ENCODE results near the gene BCAT1. TPM values are rescaled to one million over a fixed set of nuclear protein-coding genes. Genes with fewer than 3 reads are reported as not detected.
"Not testable (repeated sequence)": the region's sequence is repeated elsewhere in the genome, so short reads cannot be mapped to it uniquely, and the experiment has no call there.

The BCAT1 gene
- total RNA-seq, 1 donor from 2014 or later = 23.8 TPM

DNA sequence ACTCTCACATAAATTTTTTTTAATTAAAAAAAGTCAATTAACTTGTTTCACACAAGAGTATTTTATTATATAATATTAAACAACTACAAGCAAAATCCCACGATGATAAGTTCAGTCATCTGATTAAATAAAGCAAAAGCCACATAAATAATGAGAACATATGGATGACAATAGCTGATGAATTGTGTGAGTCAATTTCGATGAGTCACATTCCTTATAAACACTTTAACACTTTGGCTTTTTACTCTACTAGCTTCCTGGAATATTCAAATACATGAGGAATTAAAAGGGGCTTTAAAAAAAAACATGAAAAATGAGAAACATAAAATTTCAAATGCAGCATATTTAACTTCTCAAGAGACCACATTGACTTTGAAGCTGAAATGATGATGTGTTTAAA, 95.3 kb downstream of the BCAT1 start:
- DNase-seq = no peak

DNA sequence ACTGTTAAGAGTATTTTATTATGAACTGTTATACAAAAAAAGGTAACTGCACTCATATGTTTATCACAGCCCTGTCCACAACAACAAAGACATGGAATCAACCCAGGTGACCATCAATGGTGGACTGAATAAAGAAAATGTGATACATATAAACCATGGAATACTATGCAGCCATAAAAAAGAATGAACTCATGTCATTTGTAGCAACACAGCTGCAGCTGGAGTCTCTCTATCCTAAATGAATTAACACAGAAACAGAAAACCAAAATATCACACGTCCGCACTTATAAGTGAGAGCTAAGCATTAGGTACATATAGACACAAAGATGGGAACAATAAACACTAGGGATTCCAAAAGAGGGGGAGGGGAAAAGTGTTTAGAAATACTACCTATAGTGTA, 95.8 kb downstream of the BCAT1 start:
- DNase-seq = no peak

DNA sequence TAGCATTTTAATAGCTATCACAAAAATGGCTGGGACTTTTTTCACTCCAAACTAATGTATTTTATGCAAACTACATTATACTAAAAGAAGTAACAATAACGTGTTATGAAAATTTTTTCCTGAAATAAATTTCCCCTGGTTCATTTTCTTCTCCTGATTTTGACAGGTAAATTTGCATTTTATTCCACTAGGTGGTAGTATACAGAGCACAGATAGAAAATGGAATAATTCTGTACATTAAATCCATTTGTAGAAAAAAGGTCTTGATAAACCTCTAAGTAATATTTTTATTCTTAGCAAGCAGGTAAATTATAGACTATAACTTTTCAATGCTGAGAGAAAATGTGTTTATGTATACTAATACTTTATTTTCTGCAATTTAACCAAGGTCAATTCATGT, 96.5 kb downstream of the BCAT1 start:
- no peak for DNase-seq

DNA sequence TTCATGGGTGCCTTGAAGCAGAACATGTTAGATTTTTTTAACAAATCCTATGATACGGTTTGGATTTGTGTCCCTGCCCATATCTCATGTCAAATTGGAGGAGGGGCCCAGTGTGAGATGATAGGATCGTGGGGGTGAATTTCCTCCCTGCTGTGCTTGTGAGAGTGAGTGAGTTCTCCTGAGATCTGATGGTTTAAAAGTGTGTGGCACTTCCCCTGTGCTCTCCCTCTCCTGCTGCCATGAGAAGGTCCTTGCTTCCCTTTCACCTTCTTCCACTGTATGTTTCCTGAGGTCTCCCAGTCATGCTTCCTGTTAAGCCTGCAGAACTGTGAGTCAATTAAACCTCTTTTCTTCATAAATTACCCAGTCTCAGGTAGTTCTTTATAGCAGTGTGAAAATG, 97.0 kb downstream of the BCAT1 start:
- DNase-seq = not testable (repeated sequence)

DNA sequence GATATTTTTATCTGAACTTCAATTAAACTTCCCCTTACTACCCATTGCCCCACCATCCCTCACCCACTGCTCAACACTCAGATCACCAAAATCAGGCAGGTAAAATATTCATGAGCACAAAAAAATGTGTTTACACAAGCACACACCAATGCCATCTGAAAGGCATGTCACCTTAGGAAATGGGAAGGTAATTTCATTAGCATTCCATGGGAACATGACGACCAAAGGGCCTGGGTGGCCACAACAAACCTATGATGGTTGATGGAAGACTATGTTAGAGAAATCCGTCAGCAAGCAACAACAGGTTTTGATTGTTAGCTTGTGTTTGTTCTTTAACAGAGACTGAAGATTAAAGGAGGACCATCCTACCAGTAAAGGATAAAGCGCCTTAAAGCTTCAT, 97.6 kb downstream of the BCAT1 start:
- no peak for DNase-seq

DNA sequence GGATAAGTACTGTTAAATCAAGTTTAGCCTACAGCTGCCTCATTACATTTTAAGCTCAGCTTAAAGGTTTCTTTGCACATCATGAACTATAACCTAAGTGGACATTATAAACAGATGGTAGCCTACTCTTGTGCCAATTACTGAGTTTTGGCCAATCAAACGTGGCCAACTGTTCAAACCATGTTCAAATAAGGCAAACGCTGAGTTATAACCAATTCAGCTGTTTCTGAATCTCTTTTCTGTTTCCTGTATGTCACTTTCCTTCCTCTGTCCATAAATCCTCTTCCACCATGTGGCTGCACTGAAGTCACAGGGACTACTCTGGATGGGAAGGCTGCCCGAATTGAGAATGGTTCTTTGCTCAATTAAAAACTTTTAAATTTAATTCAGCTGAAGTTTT, 98.4 kb downstream of the BCAT1 start:
- DNase-seq = no peak

DNA sequence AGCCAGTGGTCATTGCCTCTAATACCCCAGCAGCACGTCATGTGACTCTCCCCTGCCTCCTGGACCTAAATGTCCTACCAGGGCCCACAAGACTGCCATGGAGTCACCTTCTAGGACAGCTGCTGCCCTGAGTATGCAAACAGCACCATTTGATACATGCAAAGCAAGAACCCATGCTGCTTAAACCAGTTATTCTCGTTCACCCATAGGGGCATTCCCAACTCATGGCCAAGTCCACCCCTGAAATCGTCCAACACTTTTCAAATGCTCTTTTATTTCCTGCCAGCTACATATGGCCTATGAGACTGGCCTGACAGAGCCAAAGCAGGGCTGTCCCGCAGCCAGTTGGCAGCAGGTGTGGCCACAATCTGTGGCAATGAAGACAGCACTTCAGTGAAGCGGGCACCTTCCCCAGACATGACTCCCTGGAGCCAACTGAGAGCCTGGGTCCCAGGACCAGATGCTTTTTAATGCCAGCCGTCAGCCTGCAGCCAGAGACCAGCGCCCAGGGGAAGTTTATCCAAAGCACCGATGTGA, 99.9 kb downstream of the BCAT1 start:
- DNase-seq = no peak

DNA sequence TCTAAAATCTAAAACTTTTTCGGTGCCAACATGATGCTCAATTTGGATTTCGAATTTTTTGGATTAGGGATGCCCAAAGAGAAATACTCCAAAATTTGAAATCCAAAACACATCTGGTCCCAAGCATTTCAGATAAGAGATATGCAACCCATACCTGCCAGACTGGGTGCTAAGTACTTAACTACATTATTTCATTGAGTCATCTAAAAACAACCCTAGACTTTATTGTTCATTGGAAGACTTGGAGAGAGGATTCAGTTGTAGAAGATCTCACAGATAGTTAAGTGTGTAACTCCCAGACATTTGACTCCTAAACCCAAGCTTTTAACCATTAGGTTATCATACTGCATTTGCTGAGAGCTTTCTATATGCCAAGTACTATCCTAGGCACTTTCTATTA, 102.2 kb downstream of the BCAT1 start:
- DNase-seq = no peak

DNA sequence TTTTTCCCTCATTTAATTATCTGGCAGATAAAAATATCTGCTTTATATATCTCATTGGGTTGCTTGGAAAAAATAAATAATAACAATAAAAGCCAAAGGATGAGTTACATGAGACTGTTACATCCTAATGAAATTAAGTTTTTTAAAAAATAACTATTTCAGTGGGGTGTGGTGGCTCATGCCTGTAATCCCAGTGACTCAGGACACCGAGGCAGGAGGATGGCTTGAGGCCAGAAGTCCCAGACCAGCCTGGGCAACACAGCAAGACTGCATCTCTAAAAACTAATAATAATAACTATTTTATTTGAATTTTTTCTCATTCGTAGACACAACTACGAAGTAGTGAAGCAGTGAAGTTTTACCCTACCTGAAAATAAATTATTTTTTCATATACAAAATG, 103.3 kb downstream of the BCAT1 start:
- no peak for DNase-seq

DNA sequence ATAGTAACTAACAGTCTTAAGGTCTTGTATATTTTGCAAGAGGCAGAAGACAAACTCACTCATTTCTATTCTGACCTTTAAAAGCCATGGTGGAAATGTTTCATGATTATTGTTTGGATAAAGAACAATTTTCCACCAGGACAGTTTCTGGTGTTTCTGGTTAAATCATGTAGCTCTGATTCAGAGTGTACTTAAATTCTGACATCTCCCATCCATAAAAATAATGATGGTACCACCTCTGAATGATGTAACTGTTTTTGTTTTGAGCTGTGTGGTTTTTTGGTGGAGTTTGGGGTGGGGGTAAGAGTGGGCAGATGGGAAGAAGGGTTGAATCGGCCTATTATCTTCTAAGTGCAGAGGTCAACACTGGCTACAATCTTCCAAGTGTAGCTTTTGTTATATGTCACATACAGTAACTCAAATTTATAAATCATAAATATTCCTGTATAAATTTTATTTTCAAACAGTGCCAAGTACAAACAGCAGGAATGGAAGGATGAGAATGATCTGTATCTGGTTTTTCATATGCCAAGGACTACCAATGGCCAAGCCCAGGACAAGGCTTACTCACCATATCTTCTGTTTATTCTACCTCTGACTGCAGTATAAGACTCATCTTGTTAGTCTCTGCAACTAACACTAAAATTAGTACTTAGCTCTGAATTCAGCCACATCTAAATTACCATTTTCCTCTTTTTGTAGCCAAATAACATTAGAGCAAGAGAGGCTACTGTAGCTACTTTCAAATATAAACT, 108.7 kb downstream of the BCAT1 start:
- DNase-seq = no peak

DNA sequence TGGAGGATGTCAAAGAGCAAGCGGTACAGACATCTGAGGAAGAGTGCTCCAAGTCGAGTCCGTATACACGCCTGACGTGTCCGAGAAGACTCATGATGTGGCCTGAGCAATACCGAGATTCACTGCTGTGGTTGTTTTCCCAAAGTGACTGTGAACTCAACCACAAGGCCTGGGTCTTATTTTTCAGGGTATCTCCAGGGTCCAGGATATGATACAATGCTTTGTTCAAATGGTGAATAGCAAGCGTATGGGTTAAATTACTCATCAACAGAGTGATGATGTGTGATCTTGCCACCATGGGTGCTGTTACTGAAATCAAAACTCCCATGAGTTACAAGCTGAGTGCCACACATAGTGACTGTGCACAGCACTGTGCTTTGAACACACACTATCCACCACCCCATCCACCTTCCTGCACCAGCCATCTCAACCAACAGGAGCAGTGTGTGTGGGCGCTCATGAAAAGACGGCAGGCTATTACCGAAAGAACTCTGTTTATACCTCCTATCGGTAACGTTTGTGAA, 109.6 kb downstream of the BCAT1 start:
- peak; percentile 17 for DNase-seq

DNA sequence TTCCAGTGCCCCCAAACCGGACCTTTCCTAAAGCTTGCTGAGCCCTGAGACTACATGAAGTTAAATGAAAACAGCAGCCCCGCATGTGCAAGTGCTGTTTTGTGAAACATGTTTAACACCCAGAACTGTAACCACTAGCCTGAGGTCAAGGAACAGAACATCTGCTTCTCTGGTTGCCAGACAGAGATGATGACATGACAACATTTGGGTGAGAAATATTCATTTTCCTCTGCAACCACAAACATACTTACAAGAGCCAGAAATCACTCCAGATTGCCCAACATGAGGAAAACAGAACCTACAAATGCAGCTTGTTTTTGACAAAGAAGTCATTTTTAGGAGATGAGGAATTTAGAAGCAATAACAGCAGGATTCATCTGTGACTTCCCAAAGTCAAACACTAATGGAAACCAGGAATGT, 110.4 kb downstream of the BCAT1 start:
- DNase-seq = peak; percentile 98

DNA sequence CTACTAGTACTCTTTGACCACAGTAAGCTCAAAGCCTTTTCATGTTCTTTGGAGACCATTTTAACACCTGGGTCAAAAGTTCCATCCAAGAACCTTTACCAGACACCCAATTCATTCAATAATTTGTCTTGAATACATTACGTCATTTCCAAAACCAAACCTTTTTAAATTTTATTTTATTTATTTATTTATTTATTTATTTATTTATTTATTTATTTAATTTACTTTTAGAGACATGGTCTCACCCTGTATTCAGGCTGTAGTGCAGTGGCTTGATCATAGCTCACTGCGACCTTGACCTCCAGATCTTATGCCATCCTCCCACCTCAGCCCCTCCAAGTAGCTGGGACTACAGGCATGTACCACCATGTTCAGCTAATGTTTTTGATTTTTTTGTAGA, 113.5 kb downstream of the BCAT1 start:
- DNase-seq = no peak

DNA sequence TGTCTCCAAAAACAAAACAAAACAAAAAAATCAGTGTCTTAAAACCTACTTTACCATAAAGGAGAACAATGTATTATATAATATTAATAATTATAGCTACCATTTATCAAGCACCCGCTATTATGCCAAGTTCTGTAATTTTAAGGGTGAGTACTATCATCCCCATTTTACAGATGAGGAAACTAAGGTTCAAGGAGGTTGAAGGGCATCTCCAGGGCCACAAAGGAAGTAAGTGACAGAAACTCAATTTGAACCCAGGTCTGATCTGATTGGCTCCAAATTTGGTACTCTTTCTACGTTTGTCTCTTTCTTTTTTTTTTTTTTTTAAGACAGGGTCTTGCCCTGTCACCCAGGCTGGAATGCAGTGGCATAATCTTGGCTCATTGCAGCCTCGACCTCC, 115.4 kb downstream of the BCAT1 start:
- DNase-seq = no peak

DNA sequence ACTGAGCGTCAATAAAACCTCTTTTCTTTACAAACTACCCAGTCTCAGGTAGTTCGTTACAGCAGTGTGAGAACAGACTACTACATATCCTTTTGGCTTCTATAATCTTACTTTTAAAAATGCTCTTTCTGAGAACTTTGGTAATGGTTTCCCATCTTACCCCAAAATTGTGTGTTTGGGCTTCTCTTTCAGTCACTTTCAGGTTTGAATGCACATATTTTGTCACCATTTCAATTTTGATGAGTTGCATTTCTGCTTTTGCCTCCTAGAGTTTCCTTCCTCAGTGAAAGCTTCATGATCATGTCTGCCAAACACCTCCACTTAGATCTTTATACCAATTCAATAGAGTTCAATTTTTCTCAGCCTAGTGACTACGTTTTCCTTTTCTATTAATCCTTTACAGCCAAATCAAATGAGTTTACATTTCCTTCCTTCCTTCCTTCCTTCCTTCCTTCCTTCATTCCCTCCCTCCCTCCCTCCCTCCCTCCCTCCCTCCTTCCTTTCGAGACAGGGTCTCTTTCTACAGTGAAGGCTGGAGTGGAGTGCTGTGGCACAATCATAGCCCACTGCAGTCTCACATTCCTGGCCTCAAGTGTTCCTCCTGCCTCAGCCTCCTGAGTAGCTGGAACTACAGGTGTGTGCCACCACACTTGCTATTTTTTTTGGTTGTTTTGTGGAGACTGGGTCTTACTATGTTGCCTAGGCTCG, 124.9 kb downstream of the BCAT1 start:
- no peak for DNase-seq

DNA sequence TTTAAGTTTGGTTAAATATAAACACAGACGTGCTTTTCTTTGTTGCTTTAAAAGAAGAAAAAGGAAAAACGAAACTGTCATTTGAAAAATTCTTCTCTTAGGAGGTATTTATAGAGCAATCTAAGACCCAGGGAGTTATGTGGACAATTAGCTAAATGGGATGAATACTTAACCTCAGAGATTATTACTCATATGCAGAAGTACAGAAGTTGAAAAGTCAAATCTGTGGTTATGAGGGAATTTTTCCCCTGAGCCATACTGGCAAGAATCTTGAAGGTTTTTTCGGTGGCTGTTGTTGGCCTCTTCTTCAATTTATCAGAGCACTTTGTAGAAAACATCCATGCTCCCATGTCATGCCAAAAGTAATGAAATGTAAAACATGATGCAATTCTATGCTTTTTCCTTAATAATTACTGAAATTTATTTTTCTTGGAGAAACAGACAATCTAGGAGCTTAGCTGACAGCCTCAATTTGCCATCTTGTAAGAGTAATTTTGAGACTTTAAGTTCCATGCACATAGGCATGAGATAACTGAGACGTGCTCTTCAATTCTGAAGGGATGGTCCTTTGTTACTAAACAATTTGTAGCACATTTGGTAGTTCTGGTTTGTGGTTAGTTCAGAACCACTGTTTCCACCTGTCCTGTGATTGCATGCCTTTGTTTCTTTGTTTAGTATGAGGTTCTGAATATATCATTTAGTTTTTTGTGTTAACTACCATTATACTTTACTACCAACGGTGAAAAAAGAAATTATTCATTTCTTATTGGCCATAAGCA, 126.6 kb downstream of the BCAT1 start:
- no peak for DNase-seq

DNA sequence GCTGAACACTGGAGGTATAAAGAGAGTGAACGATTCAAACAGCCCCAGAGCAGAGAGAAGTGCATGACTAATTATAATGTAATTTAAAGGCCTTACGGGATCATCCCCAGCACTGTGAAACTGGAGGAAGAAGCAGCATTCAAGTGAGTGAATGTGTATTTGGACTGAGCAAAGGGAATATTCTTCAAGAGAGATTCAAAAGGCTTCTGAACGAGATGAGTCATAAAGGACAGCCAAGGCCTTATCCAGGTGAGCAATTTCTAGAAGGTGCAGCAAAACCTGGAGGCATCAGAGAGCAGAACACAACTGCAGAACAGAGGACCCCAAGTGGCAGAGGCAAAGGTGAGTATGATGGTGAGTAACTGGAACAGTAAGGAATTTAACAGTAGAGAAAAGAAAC, 127.2 kb downstream of the BCAT1 start:
- DNase-seq = no peak

DNA sequence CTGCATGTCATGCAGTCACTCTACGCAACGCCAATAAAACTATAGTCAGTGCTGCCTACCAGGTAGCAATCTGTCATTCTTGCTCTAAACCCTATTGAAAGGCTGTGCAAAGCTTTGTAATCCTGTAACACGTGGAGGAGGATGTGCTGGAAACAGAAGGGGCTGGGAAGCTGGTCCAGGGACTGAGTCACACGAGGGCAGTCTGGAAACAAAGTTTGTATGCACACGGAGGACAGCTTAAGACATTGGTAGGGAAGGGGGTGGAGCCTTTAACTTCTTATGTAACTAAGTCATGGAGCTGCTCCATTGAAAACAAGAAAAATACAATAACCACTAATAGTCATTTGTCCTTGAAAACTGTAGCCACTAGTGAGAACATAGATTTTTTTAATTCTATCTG, 128.0 kb downstream of the BCAT1 start:
- DNase-seq = no peak

DNA sequence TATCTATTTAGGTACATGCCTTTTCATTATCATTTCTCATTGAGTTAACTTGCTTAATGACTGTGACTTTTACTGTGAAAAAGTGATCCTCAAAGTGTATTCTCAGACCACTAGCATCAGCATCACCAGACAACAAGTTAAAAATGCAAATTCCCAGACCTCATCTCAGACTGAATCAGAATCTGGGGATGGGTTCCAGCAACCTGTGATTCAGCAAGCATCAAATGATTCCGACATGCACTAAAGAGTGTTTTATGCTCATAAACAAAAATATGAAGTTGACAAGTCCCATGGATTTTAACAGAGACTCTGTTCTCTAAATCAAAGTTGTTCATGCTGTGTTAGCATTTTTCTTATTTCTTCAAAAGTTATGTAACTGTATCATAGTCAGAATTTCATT, 130.6 kb downstream of the BCAT1 start:
- DNase-seq = no peak

DNA sequence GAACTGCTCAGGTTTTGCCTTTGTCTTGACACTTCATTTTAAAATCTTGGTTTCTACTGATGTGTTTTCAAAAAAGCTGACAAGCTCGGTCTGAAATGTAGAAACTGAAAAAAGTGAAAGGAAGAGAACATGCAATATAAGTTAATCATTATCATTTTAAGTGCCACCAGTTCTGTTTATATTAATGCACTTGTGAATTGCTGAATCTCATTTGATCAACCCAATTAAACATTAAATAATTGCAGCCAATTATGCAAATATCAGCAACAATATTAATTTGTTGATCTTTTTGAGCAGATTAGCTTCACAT, 133.8 kb downstream of the BCAT1 start:
- no peak for DNase-seq

DNA sequence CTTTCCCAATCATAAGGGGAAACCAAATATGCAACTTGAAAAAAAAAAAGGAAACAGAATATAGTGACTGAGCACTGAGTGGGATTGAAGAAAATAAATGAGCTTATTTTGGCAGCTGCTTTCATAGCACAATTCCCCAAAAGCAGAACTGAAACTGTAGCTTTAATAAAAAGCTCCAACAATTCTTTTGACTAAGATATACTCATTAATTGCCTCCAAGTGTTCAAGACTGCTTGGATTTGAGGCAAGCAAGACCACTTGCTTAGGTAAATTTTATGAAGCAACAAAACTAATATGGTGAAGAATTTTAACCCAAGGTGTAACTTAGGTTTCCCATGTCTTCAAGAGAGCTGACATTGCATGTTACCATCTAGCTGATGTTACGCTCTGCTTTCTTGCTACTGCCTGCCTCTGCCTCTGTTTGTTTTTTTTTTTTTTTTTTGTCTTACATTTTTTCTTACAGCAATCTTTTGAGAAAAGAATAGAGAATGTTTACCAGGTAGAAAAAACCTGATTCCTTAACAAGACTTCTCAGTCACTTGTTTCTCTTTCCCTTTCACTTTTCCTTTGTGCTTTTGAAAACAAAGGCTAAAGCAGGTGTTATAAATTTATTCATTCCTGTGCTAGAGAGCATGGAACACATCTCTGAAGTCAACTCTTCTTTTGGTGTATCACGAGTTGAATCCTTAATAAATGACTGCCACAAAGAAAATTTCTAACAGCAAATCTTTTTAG, 134.4 kb downstream of the BCAT1 start:
- no peak for DNase-seq

DNA sequence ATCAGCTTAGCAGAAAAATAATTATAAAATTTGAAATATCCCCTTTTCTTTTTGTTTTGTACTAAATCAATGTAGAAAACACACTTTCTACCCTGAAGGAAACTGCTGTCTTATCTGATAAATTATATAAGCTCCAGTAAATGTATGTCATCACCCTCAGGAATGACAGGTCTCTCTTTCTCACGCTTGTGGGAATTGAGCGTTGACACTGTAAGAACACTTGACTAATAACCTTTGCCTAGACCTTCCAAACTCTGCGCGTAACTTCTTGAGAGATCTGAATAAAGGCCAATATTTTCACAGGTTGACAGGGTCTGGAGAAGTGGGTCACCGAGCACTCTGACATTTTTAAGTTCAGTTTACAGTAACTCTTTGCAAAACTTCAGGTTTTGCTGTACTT, 138.5 kb downstream of the BCAT1 start:
- no peak for DNase-seq

Measured in skin of body (tissue), 2 donors.